NCI-H146 treated with DMSO at 0.1 percent for 48 hours (cell line): ENCODE data around the gene CLPTM1L.
"Not testable (repeated sequence)": the region's sequence is repeated elsewhere in the genome, so short reads cannot be mapped to it uniquely, and the experiment has no call there.

Experiments
- DNase-seq: peaks from one replicate; lab custom pipeline; 2025; ENCODE audit not compliant: unreplicated experiment; lab: John Stamatoyannopoulos, UW

Gene CLPTM1L

GRCh38 chr5:1329111-1329579, 15.8 kb downstream of the CLPTM1L start:
- DNase-seq = no peak

- not testable (repeated sequence) for DNase-seq
Observed at GRCh38 chr5:1328237-1329110, 16.4 kb downstream of the CLPTM1L start.

DNA sequence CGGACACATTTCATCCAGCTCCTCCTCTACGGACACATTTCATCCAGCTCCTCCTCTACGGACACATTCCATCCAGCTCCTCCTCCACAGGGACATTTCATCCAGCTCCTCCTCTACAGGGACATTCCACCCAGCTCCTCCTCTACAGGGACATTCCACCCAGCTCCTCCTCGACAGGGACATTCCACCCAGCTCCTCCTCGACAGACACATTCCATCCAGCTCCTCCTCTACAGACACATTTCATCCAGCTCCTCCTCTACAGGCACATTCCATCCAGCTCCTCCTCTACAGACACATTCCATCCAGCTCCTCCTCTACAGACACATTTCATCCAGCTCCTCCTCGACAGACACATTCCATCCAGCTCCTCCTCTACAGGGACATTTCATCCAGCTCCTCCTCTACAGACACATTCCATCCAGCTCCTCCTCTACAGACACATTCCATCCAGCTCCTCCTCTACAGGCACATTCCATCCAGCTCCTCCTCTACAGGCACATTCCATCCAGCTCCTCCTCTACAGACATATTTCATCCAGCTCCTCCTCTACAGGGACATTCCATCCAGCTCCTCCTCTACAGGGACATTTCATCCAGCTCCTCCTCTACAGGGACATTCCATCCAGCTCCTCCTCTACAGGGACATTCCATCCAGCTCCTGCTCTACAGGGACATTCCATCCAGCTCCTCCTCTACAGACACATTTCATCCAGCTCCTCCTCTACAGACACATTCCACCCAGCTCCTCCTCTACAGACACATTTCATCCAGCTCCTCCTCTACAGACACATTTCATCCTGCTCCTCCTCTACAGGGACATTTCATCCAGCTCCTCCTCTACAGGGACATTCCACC, 17.8 kb downstream of the CLPTM1L start:
- not testable (repeated sequence) for DNase-seq

DNA sequence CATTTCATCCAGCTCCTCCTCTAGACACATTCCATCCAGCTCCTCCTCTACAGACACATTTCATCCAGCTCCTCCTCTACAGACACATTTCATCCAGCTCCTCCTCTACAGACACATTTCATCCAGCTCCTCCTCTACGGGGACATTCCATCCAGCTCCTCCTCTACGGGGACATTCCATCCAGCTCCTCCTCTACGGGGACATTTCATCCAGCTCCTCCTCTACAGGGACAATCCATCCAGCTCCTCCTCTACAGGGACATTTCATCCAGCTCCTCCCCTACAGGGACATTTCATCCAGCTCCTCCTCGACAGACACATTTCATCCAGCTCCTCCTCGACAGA, 18.4 kb downstream of the CLPTM1L start:
- DNase-seq = not testable (repeated sequence)

- DNase-seq = no peak
Observed at GRCh38 chr5:1325870-1326531, 18.9 kb downstream of the CLPTM1L start.

GRCh38 chr5:1325191-1325741, 19.6 kb downstream of the CLPTM1L start:
- DNase-seq = no peak

DNA sequence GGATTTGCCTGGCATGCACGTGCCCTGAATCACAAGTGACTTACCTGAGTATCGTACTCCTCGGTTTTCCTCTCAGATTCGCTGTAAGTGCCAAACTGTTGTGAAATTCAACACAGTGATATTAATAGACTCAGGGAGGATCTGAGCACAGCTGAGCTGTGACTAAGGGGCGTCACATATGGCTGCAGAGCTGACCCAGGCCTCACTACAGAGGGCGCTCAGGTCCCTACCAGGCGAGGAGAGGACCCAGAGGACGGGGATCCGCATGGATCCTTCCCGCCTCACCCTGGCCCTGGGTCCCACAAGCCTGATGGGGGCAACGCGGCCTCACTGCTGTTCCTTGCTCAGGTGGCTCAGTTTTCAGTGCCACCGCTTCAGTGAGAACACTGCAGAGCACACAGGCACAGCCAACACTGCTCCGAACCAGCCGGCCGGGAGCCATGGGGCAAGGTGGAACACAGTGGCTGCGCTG, 20.1 kb downstream of the CLPTM1L start:
- DNase-seq = no peak

DNA sequence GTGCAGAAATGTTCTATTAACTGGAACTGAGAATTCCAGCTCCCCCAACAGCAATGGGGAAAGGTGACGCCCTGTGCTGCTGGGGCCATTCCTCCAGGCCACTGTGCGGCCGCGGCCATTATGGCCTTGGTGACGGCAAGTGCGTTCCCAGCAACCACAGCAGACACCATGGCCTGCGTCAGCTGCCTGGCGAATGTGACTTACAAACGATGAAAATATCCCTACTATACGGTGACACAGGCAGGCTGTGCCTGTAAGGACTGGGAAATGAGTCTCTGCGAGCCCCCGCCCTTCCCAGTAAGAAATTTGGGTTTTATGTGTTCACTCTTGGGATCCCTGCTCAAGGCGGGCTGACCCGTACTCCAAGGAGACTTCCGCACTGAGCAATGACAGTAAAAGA, 20.6 kb downstream of the CLPTM1L start:
- DNase-seq = no peak

- DNase-seq = peak; percentile 14
Observed at GRCh38 chr5:1323803-1324173, 21.1 kb downstream of the CLPTM1L start.

- no peak for DNase-seq
Observed at GRCh38 chr5:1322955-1323802, 21.7 kb downstream of the CLPTM1L start.

DNA sequence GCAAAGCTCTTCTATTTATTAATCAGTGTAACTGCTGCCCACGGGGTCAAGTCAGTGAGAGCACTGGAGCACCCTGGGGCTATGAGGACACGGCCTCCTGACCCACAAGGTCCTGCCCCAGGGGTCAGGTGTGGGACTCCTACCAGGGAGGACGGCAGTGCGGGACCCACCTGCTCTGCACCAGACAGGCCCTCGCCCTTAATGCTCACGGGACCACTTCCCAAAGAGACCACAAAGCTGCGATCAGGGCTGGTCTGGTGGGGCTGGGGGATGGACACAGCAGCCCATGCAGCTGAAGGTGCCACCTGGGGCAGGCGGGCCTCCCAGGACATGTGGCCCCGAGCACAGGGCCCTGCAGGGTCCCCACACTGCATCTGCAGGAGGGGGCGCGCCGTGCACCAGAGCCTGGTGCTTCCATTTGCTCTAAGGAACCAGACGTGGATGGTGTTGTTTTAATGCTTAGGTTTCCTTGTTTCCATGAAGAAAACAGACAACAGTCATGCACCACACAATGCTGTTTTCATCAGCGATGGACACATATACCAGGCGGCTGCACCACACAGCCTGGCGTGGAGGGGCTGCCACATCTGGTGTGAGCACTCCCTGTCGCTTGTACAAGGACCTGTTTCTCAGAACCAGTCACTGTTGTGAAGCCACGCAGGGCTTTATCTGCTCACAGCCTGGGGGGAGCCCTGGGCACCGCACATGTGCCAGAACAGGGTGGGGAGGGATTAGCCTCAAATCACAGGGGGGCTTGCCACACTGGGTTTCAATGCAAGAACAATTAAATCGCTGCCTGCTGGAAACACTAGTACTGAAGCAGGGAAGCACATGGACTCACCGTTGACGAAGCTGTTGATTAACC, 22.6 kb downstream of the CLPTM1L start:
- DNase-seq = no peak

DNA sequence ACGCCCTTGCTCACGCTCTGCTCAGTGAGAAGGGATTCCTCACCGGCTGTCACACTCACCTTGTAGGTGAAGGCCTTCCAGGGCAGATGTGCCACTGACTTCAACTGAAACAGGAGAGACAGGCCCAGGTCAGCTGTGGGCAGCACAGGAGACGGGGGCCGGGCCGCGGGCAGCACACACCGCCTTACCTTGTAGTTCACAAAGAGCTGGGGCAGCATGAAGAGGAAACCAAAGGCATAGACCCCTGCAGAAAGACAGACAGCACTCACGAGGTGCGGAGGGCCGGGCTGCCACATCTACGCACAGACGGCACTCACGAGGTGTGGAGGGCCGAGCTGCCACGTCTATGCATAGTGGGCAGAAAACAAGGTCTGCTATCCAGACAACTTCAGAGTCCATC, 23.3 kb downstream of the CLPTM1L start:
- no peak for DNase-seq

DNA sequence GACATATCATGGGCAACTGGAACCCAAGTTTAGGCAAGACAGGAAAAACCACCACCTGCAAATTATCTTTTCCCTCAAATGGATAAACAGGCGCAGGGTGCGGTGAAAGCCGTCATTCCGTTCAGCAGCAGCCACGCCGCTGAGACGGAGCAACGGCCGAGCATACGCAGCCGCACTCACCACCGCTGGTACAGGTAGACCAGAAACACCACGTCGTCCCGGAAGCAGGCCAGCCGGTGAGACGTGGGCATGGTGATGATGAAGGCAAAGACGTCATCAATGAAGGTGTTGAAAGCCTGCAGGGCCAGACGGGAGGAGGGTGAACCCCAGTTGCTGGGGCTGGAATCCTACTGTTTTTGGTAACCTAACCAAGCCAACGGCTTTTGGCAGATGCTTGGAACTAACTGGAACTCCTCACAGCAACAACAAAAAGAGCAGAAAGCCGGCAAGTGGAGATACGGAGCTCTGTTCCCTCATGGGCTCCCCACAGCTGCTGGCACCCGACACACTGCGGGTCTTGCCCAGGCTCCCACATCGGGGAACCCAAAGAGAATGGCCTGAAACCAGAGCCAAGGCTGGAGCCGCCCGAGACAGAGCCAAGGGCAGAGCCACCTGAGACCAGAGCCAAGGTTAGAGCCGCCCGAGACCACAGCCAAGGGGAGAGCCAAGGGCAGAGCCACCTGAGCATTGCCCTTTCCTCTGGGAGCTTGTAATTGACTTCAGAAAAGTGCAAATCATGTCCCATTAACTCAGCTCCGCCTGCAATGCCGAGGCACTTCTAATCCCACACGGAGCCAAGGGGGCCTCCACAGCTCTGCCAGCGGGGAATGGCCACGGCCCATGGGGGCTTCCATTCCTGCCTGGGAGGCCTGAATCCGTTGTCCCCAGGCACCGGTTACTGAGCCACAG, 24.2 kb downstream of the CLPTM1L start:
- DNase-seq = no peak

GRCh38 chr5:1319436-1320256, 25.3 kb downstream of the CLPTM1L start:
- DNase-seq = no peak

- DNase-seq = no peak
Observed at GRCh38 chr5:1318659-1319251, 26.1 kb downstream of the CLPTM1L start.

GRCh38 chr5:1317921-1318565, 26.9 kb downstream of the CLPTM1L start:
- DNase-seq = no peak
